H1 (cell line): ENCODE results near the gene SLC6A12. TPM values are rescaled to one million over a fixed set of nuclear protein-coding genes. Genes with fewer than 3 reads are reported as not detected.

Source experiments
- CTCF ChIA-PET: fragments of 300-600 bp; sonication (Branson Sonifier 250); formaldehyde crosslinking; loops from one replicate; lab custom pipeline; 2021; ENCODE audit not compliant: partially characterized antibody; lab: Charles Lee
- POLR2A ChIA-PET: fragments of 300-600 bp; sonication (Branson Sonifier 250); formaldehyde crosslinking; loops from one replicate; lab custom pipeline; 2021; ENCODE audit warnings: inconsistent platforms; ENCODE audit not compliant: partially characterized antibody; lab: Charles Lee
- DNase-seq, 2 experiments: peaks; one replicate each; pipeline versions ENCODE4 v3.0.0 to v3.0.0-alpha.2; 2010 to 2022; ENCODE audit warnings: low spot score in 2 of 2, low read depth in 1 of 2, mixed read lengths in 1 of 2
- FAIRE-seq: peaks from 2 replicates; lab custom pipeline; 2011; peaks lifted over from hg19 to GRCh38; lab: Jason Lieb, UNC
- H2AFZ ChIP-seq: 2 replicates; pipeline ENCODE4 v1.8.1; 2012; ENCODE audit warnings: low read length, inconsistent platforms
- H2AK5ac ChIP-seq: 2 replicates; pipeline ENCODE4 v1.6.1; 2013; ENCODE audit warnings: low read depth, low read length
- H2BK120ac ChIP-seq: replicated peaks from 2 replicates; pipeline ENCODE3; 2013; ENCODE audit warnings: low read depth, low read length, inconsistent platforms
- H2BK12ac ChIP-seq: 2 replicates; pipeline ENCODE4 v1.6.1; 2013; ENCODE audit warnings: low read depth, low read length
- H2BK15ac ChIP-seq: 2 replicates; pipeline ENCODE4 v1.6.1; 2013; ENCODE audit warnings: low read length
- H2BK20ac ChIP-seq: 2 replicates; pipeline ENCODE4 v1.6.1; 2013; ENCODE audit warnings: low read length
- H2BK5ac ChIP-seq: 2 replicates; pipeline ENCODE4 v1.6.1; 2013; ENCODE audit warnings: low read depth, low read length
- H3K14ac ChIP-seq: 2 replicates; pipeline ENCODE4 v1.6.1; 2013; ENCODE audit warnings: inconsistent platforms; ENCODE audit not compliant: insufficient read length
- H3K18ac ChIP-seq: 2 replicates; pipeline ENCODE4 v1.6.1; 2013; ENCODE audit warnings: low read length; ENCODE audit errors: extremely low read depth
- H3K23ac ChIP-seq: 2 replicates; pipeline ENCODE4 v1.6.1; 2013; ENCODE audit warnings: inconsistent platforms; ENCODE audit not compliant: insufficient read length
- H3K23me2 ChIP-seq: 2 replicates; pipeline ENCODE4 v1.6.1; 2013; ENCODE audit warnings: low read depth, low read length
- H3K27ac ChIP-seq: 2 replicates; pipeline ENCODE4 v1.6.1; 2011; ENCODE audit warnings: low read depth, low read length, inconsistent platforms
- H3K27me3 ChIP-seq, 4 experiments: replicated peaks in 1 of 4; 1 replicate in 1 of 4; 2 replicates in 3 of 4; pipeline versions ENCODE4 v1.6.1 to v1.8.1; 2011 to 2013; ENCODE audit warnings: low read length in 3 of 4, mild to moderate bottlenecking in 3 of 4, inconsistent platforms in 2 of 4, mixed read lengths in 2 of 4, moderate library complexity in 1 of 4; ENCODE audit not compliant: control insufficient read depth in 3 of 4, insufficient read depth in 3 of 4; ENCODE audit errors: extremely low read depth in 1 of 4
- H3K36me3 ChIP-seq, 4 experiments: 2 replicates each; pipeline versions ENCODE4 v1.6.1 to v1.8.1; 2011 to 2013; ENCODE audit warnings: mild to moderate bottlenecking in 4 of 4, low read length in 3 of 4, moderate library complexity in 2 of 4, control low read depth in 1 of 4, inconsistent platforms in 1 of 4; ENCODE audit not compliant: insufficient read depth in 4 of 4, control insufficient read depth in 2 of 4
- H3K4ac ChIP-seq: replicated peaks from 2 replicates; pipeline ENCODE3; 2013; ENCODE audit warnings: low read length, low read depth, mixed read lengths, inconsistent platforms; ENCODE audit not compliant: insufficient read length
- H3K4me1 ChIP-seq, 4 experiments: replicated peaks in 1 of 4; 1 replicate in 1 of 4; 2 replicates in 3 of 4; pipeline versions ENCODE4 v1.6.1 to v1.8.1; 2011 to 2013; ENCODE audit warnings: low read length in 3 of 4, inconsistent platforms in 2 of 4, mixed read lengths in 1 of 4; ENCODE audit not compliant: insufficient read depth in 4 of 4, control insufficient read depth in 3 of 4
- H3K4me2 ChIP-seq, 2 experiments: 2 replicates each; pipeline versions ENCODE4 v1.6.1 to v1.8.1; 2011 to 2013; ENCODE audit warnings: low read depth in 2 of 2, low read length in 2 of 2, control low read depth in 1 of 2, inconsistent platforms in 1 of 2, mild to moderate bottlenecking in 1 of 2; ENCODE audit not compliant: insufficient read depth in 1 of 2
- H3K4me3 ChIP-seq, 4 experiments: fragments of 200-600, 300-600 bp in 1 of 4; sonication (generic), shearing (Covaris generic), sonication (Bioruptor Twin) in 1 of 4; 2 replicates each; pipeline versions ENCODE4 v1.5.1 to v1.8.1; 2011 to 2016; ENCODE audit warnings: low read length in 4 of 4, low read depth in 3 of 4, control low read depth in 2 of 4, inconsistent platforms in 2 of 4, mild to moderate bottlenecking in 2 of 4, mixed read lengths in 1 of 4, moderate library complexity in 1 of 4; ENCODE audit not compliant: insufficient read depth in 2 of 4; ENCODE audit errors: extremely low read depth in 1 of 4
- H3K56ac ChIP-seq: replicated peaks from 2 replicates; pipeline ENCODE3; 2013; ENCODE audit warnings: low read depth, mild to moderate bottlenecking, mixed read lengths, low read length, inconsistent platforms; ENCODE audit not compliant: insufficient read length
- H3K79me1 ChIP-seq: 2 replicates; pipeline ENCODE4 v1.6.1; 2013; ENCODE audit warnings: low read depth, low read length, control low read depth
- H3K79me2 ChIP-seq, 2 experiments: 2 replicates each; pipeline versions ENCODE4 v1.6.1 to v1.8.1; 2012 to 2013; ENCODE audit warnings: low read length in 2 of 2, mild to moderate bottlenecking in 2 of 2, inconsistent platforms in 1 of 2; ENCODE audit not compliant: insufficient read depth in 2 of 2, control insufficient read depth in 1 of 2
- H3K9ac ChIP-seq, 4 experiments: replicated peaks in 1 of 4; 1 replicate in 1 of 4; 2 replicates in 3 of 4; pipeline versions ENCODE4 v1.6.1 to v1.8.1; 2011 to 2013; ENCODE audit warnings: low read depth in 3 of 4, low read length in 3 of 4, control low read depth in 2 of 4, mild to moderate bottlenecking in 2 of 4, moderate library complexity in 2 of 4, inconsistent platforms in 1 of 4; ENCODE audit errors: extremely low read depth in 1 of 4
- H3K9me3 ChIP-seq, 2 experiments: 2 replicates each; pipeline versions ENCODE4 v1.6.1 to v1.8.1; 2012 to 2013; ENCODE audit warnings: mild to moderate bottlenecking in 2 of 2, moderate library complexity in 2 of 2, control low read depth in 1 of 2, inconsistent platforms in 1 of 2, low read depth in 1 of 2, low read length in 1 of 2, mixed read lengths in 1 of 2; ENCODE audit not compliant: insufficient read depth in 2 of 2
- H4K20me1 ChIP-seq, 2 experiments: replicated peaks in 1 of 2; 2 replicates each; pipeline versions ENCODE3 to v1.8.1; 2011 to 2013; ENCODE audit warnings: inconsistent platforms in 2 of 2, low read length in 2 of 2, mild to moderate bottlenecking in 1 of 2; ENCODE audit not compliant: insufficient read depth in 2 of 2, control insufficient read depth in 1 of 2
- H4K5ac ChIP-seq: 2 replicates; pipeline ENCODE4 v1.6.1; 2013; ENCODE audit warnings: low read length, low read depth, mixed read lengths, inconsistent platforms; ENCODE audit not compliant: insufficient read length
- H4K8ac ChIP-seq: 2 replicates; pipeline ENCODE4 v1.8.0; 2013; ENCODE audit warnings: mild to moderate bottlenecking, moderate library complexity, low read length, inconsistent platforms; ENCODE audit not compliant: insufficient read depth; ENCODE audit errors: extremely low read depth
- H4K91ac ChIP-seq: replicated peaks from 2 replicates; pipeline ENCODE3; 2013; ENCODE audit warnings: low read length, mixed read lengths, inconsistent platforms; ENCODE audit not compliant: insufficient read length
- JUND ChIP-seq: IDR thresholded peaks from 2 replicates; pipeline ENCODE4 v1.6.1; 2011; ENCODE audit warnings: mild to moderate bottlenecking, improper control_type of control experiment, low read length
- WGBS, 2 experiments: shearing (Covaris generic) in 1 of 2; methylation state at CpG; one replicate each; pipeline versions ENCODE4 v1.1.6 to v1.1.7; 2013 to 2015; ENCODE audit warnings: low lambda C conversion rate in 2 of 2, mixed read lengths in 2 of 2, inconsistent platforms in 1 of 2, low coverage in 1 of 2, missing lambda C conversion rate in 1 of 2; ENCODE audit not compliant: insufficient replicate concordance in 2 of 2, insufficient coverage in 1 of 2, insufficient read length in 1 of 2; ENCODE audit errors: extremely low coverage in 1 of 2, missing lambda C conversion rate in 1 of 2; 5-methylcytosine and 5-hydroxymethylcytosine counted together
- polyA plus RNA-seq, 7 experiments: library from polyadenylated mRNA; depleted of rRNA in 3 of 7; stranded (reverse) in 5 of 7; unstranded in 2 of 7; fragments of >200 nt in 5 of 7; fragments of 200-250 nt in 2 of 7; gene quantifications; 1 replicate in 5 of 7; 2 replicates in 1 of 7; 4 replicates in 1 of 7; pipeline versions ENCODE4 v1.2.1 to v1.2.3, GENCODE V29; 2011 to 2013; ENCODE audit warnings: missing spikeins in 2 of 7, mixed read lengths in 2 of 7
- total RNA-seq: library from RNA; stranded (reverse); fragmentation: NEBNext Ultra II Directional; extraction: Animal tissue kit (Norgen Biotek cat#: 25700); gene quantifications from 2 replicates; pipeline ENCODE4 v1.2.1, GENCODE V29; 2021

SLC6A12 gene
- total and polyA plus RNA-seq, 2 of the 8 experiments (the other 6 are each of a cell fraction or from before 2014, with no cell fraction given) = 0.70 to 1.1 TPM

GRCh38 chr12:185576-185955 is 28.4 kb downstream of the SLC6A12 start:
- H2BK12ac ChIP-seq = no peak overlapping the region
- no peak overlapping the region for H3K4me3 ChIP-seq
- H3K9me3 ChIP-seq = no peaks in the 10 kb centered on the region; a peak in 1 of 4 replicates
- no peak overlapping the region for H3K18ac ChIP-seq
- H2BK15ac ChIP-seq = no peak overlapping the region
- H2AFZ ChIP-seq = no peak overlapping the region
- no peak overlapping the region for H4K5ac ChIP-seq
- no peak overlapping the region for H3K9ac ChIP-seq
- no peak overlapping the region for H4K8ac ChIP-seq
- no peaks in the 10 kb centered on the region for H3K79me2 ChIP-seq
- H3K36me3 ChIP-seq = no peaks in the 10 kb centered on the region
- H3K56ac ChIP-seq = no peak overlapping the region
- no peak overlapping the region for H3K27ac ChIP-seq
- no peak overlapping the region for H4K91ac ChIP-seq
- TF ChIP-seq JUND = no peak
- TF ChIP-seq, all 59 proteins: peak for 0
- H3K4me2 ChIP-seq = no peak overlapping the region
- H2BK5ac ChIP-seq = no peak overlapping the region
- H3K79me1 ChIP-seq = no peaks in the 10 kb centered on the region
- H3K27me3 ChIP-seq = peaks cover 0 to 14% (median 5%) of the 10 kb centered on the region in 4 experiments; a peak in 5 of 7 replicates
- H2AK5ac ChIP-seq = no peak overlapping the region
- H3K23ac ChIP-seq = no peak overlapping the region
- FAIRE-seq = no peak
- peaks cover 2% of the 10 kb centered on the region; the same call in 1 of the 2 replicates for H3K23me2 ChIP-seq
- H2BK20ac ChIP-seq = no peak overlapping the region
- peaks cover 0 to 5% (median 2%) of the 10 kb centered on the region in 4 experiments; a peak in 2 of 7 replicates for H3K4me1 ChIP-seq
- POLR2A ChIA-PET = interaction anchor here (0.8 to 1.3 kb wide), 3 partner anchors 12 to 15 kb away, joined by 3 to 6 read pairs (median 4); no protein-coding TSS in a partner anchor
- no peaks in the 10 kb centered on the region for H4K20me1 ChIP-seq
- no peak overlapping the region for H3K14ac ChIP-seq
- no peak overlapping the region for H3K4ac ChIP-seq
- WGBS, 2 experiments = 89% methylated on average over 8 of the region's 8 CpGs; no CpG with 5 or more reads in 1 of the 2 experiments
- no peak for DNase-seq
- H2BK120ac ChIP-seq = no peak overlapping the region
- CTCF ChIA-PET = interaction anchor here (1.2 to 7.0 kb wide), 8 partner anchors 9 to 79 kb away, joined by 4 to 63 read pairs (median 8); no protein-coding TSS in a partner anchor
